ENCODE data around the gene MR1. TPM values are rescaled to one million over a fixed set of nuclear protein-coding genes. Genes with fewer than 3 reads are reported as not detected.

Gene MR1
- total RNA-seq, 1 experiment from 2014 or later: 6.6 TPM

DNA sequence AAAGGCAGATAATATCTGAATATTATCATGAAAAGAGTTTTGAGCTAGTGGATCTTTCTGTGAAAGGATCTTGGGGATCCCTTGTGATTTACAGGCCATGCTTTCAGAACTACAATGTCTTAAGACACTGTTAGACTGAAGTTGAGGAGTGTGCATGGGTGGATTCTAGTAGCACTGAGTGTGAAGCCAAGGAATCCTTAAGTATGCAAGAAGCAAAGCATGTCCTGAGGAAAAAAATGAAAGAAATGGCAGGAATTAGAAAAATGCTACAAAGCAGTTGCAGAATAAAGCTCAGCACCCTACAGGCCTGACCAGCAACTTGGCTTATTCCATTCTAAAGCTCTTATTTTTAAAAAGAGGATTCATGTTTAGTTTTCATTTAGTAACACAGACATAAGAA lies 23.0 kb upstream of the MR1 start:
- TF ChIP-seq ZNF274 (IDR thresholded peaks at IDR 0.05; ENCODE audit: low read depth, low read length) (no peak), SRF (IDR thresholded peaks at IDR 0.05; ENCODE audit: low read depth) (no peak), ELF1 (IDR thresholded peaks at IDR 0.05; ENCODE audit: borderline replicate concordance, low read depth) (no peak), ZFX (IDR thresholded peaks at IDR 0.05) (no peak), POLR2AphosphoS5 (IDR thresholded peaks at IDR 0.05; ENCODE audit: low read depth, low read length) (no peak), SIN3A (IDR thresholded peaks at IDR 0.05; ENCODE audit: low read depth) (no peak), EZH2phosphoT487 (IDR thresholded peaks at IDR 0.05; ENCODE audit: borderline replicate concordance) (no peak), EGR1 (IDR thresholded peaks at IDR 0.05; ENCODE audit: low read depth) (no peak)
- TF ChIP-seq, protein P1, sequence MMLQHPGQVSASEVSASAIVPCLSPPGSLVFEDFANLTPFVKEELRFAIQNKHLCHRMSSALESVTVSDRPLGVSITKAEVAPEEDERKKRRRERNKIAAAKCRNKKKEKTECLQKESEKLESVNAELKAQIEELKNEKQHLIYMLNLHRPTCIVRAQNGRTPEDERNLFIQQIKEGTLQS (IDR thresholded peaks at IDR 0.05): no peak
- TF ChIP-seq, protein P2, sequence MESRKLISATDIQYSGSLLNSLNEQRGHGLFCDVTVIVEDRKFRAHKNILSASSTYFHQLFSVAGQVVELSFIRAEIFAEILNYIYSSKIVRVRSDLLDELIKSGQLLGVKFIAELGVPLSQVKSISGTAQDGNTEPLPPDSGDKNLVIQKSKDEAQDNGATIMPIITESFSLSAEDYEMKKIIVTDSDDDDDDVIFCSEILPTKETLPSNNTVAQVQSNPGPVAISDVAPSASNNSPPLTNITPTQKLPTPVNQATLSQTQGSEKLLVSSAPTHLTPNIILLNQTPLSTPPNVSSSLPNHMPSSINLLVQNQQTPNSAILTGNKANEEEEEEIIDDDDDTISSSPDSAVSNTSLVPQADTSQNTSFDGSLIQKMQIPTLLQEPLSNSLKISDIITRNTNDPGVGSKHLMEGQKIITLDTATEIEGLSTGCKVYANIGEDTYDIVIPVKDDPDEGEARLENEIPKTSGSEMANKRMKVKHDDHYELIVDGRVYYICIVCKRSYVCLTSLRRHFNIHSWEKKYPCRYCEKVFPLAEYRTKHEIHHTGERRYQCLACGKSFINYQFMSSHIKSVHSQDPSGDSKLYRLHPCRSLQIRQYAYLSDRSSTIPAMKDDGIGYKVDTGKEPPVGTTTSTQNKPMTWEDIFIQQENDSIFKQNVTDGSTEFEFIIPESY (IDR thresholded peaks at IDR 0.05; ENCODE audit: extremely low read depth, insufficient replicate concordance, low read length): no peak
- ChIA-PET RAD21 (ENCODE audit: low non-redundant PET in 1 of 2, low total read pairs in 2 of 2, uncharacterized antibody in 2 of 2, unreplicated experiment in 2 of 2) (no interaction called here), POLR2A (no interaction called here), CTCF (no interaction called here)
- Histone ChIP-seq H3K4me2 (ENCODE audit: low read length) (no peak overlapping the region), H3K4me3 (replicated peaks in 1 of 2; ENCODE audit: low read depth in 1 of 2, low read length in 2 of 2) (no peak overlapping the region), H3K36me3 (ENCODE audit: control insufficient read depth in 1 of 2, insufficient read depth in 2 of 2, low read length in 2 of 2) (no peaks in the 10 kb centered on the region), H3K4me1 (ENCODE audit: control insufficient read depth in 1 of 2, insufficient read depth in 2 of 2, low read length in 2 of 2) (no peaks in the 10 kb centered on the region), H3K27me3 (ENCODE audit: insufficient read depth, low read length) (no peaks in the 10 kb centered on the region), H3K79me2 (ENCODE audit: insufficient read depth, low read length) (peaks cover 86% of the 10 kb centered on the region), H3K9ac (ENCODE audit: low read length) (no peak overlapping the region), H2AFZ (ENCODE audit: low read depth, low read length, poor library complexity, severe bottlenecking) (no peak overlapping the region), H4K20me1 (ENCODE audit: insufficient read depth) (no peaks in the 10 kb centered on the region), H3K27ac (ENCODE audit: low read depth, low read length) (no peak overlapping the region), H3K9me2 (ENCODE audit: insufficient read depth) (no peaks in the 10 kb centered on the region), H3K9me3 (ENCODE audit: control insufficient read depth in 1 of 2, insufficient read depth in 1 of 2, low read depth in 1 of 2, low read length in 2 of 2) (no peaks in the 10 kb centered on the region)
- intact Hi-C loops (cut with micrococcal nuclease): no loop called here
- DNase-seq (ENCODE audit: low read depth, low spot score): no peak
- no peak for ATAC-seq
- BruUV-seq (replicated peaks): no TSS peak

All from HCT116 (cell line).